ENCODE results near the gene ANP32A.
"Not testable (repeated sequence)": the region's sequence is repeated elsewhere in the genome, so short reads cannot be mapped to it uniquely, and the experiment has no call there.

DNA sequence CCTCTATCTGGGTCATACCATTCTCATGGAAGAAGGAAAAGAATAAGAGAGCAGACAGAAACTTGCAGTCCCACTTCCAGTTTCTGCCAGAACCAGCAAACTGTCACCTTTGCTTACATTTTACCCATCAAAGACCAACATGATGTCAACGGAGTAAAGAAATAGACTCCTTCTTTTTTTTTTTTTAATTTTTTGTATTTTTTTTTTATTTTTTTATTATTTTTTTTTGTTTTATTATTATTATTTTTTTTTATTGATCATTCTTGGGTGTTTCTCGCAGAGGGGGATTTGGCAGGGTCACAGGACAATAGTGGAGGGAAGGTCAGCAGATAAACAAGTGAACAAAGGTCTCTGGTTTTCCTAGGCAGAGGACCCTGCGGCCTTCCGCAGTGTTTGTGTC, 38.0 kb upstream of the ANP32A start:
- TF ChIP-seq, protein P1, sequence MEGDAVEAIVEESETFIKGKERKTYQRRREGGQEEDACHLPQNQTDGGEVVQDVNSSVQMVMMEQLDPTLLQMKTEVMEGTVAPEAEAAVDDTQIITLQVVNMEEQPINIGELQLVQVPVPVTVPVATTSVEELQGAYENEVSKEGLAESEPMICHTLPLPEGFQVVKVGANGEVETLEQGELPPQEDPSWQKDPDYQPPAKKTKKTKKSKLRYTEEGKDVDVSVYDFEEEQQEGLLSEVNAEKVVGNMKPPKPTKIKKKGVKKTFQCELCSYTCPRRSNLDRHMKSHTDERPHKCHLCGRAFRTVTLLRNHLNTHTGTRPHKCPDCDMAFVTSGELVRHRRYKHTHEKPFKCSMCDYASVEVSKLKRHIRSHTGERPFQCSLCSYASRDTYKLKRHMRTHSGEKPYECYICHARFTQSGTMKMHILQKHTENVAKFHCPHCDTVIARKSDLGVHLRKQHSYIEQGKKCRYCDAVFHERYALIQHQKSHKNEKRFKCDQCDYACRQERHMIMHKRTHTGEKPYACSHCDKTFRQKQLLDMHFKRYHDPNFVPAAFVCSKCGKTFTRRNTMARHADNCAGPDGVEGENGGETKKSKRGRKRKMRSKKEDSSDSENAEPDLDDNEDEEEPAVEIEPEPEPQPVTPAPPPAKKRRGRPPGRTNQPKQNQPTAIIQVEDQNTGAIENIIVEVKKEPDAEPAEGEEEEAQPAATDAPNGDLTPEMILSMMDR (IDR thresholded peaks at IDR 0.05; ENCODE audit: borderline replicate concordance, extremely low read depth, low read length, poor library complexity, severe bottlenecking), result not testable (repeated sequence)
- not testable (repeated sequence) for TF ChIP-seq EZH2 (IDR thresholded peaks at IDR 0.05; ENCODE audit: borderline replicate concordance, low read depth, low read length, severe bottlenecking)

Data from DND-41 (cell line).